ENCODE data around the gene CCL19. TPM values are rescaled to one million over a fixed set of nuclear protein-coding genes. Genes with fewer than 3 reads are reported as not detected.

CCL19 gene
- total RNA-seq, 6 experiments from 2014 or later: 0.77 to 6.5 (median 1.1) TPM

GRCh38 chr9:34642679-34643078 is 48.4 kb downstream of the CCL19 start:
- H3K27me3 ChIP-seq: no peaks in the 10 kb centered on the region
- intact Hi-C loops (cut with DNase I): no loop called here
- 100% methylated on average over 1 of the region's 1 CpG for WGBS (ENCODE audit: insufficient coverage, low coverage, low lambda C conversion rate, missing lambda C conversion rate)
- H3K36me3 ChIP-seq: no peaks in the 10 kb centered on the region
- H3K27ac ChIP-seq: no peak overlapping the region
- no peaks in the 10 kb centered on the region for H3K9me3 ChIP-seq
- TF ChIP-seq, protein P1, sequence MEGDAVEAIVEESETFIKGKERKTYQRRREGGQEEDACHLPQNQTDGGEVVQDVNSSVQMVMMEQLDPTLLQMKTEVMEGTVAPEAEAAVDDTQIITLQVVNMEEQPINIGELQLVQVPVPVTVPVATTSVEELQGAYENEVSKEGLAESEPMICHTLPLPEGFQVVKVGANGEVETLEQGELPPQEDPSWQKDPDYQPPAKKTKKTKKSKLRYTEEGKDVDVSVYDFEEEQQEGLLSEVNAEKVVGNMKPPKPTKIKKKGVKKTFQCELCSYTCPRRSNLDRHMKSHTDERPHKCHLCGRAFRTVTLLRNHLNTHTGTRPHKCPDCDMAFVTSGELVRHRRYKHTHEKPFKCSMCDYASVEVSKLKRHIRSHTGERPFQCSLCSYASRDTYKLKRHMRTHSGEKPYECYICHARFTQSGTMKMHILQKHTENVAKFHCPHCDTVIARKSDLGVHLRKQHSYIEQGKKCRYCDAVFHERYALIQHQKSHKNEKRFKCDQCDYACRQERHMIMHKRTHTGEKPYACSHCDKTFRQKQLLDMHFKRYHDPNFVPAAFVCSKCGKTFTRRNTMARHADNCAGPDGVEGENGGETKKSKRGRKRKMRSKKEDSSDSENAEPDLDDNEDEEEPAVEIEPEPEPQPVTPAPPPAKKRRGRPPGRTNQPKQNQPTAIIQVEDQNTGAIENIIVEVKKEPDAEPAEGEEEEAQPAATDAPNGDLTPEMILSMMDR (IDR thresholded peaks at IDR 0.05): no peak
- no peak for TF ChIP-seq POLR2A (IDR thresholded peaks at IDR 0.05)
- no peak overlapping the region for H3K4me3 ChIP-seq
- ATAC-seq (no peak), DNase-seq (no peak)
- H3K4me1 ChIP-seq: peaks cover 0 to 39% (median 16%) of the 10 kb centered on the region in 4 donors

Small RNA genes within 50 kb of the gene (small RNA-seq; reads per million reads assigned to genes)
- 0 reads per million in 2 experiments for gene CCL27

Other genes with a start within 250 kb of the CCL19 start
- gene FAM219A, start 232.7 kb downstream of the CCL19 start, total RNA-seq: 10 to 100 TPM in 1 of 6 experiments, 1 to 10 TPM in 5; 4.1 to 10.7 (median 5.3) TPM
- gene DNAI1, start 232.5 kb downstream of the CCL19 start, total RNA-seq: not detected
- 1 to 10 TPM; 1.5 to 2.7 (median 2.1) TPM for gene ENHO, start 168.3 kb downstream of the CCL19 start, total RNA-seq
- gene CNTFR, start 101.6 kb downstream of the CCL19 start, total RNA-seq: 10 to 100 TPM in 1 of 6 experiments, 1 to 10 TPM in 4, under 1 TPM in 1; 0.71 to 12.5 (median 3.4) TPM
- 10 to 100 TPM; 15.2 to 29.1 (median 25.0) TPM for gene RPP25L, start 79.2 kb downstream of the CCL19 start, total RNA-seq
- 10 to 100 TPM; 26.4 to 36.8 (median 32.7) TPM for gene DCTN3, start 70.8 kb downstream of the CCL19 start, total RNA-seq
- gene ARID3C, start 62.2 kb downstream of the CCL19 start, total RNA-seq: 1 to 10 TPM; 1.7 to 6.7 (median 2.5) TPM
- 100 to 1,000 TPM in 5 of 6 experiments, 10 to 100 TPM in 1; 69.3 to 237 (median 123) TPM for gene SIGMAR1, start 53.5 kb downstream of the CCL19 start, total RNA-seq
- 100 to 1,000 TPM in 4 of 6 experiments, 10 to 100 TPM in 2; 58.2 to 157 (median 117) TPM for gene GALT, start 44.6 kb downstream of the CCL19 start, total RNA-seq
- gene IL11RA, start 39.1 kb downstream of the CCL19 start, total RNA-seq: 10 to 100 TPM in 5 of 6 experiments, 1 to 10 TPM in 1; 9.7 to 21.5 (median 14.7) TPM
- not detected for gene CCL27, start 28.6 kb downstream of the CCL19 start, total RNA-seq
- 10 to 100 TPM in 2 of 6 experiments, 1 to 10 TPM in 4; 1.5 to 22.3 (median 7.6) TPM for gene CCL21, start 18.9 kb upstream of the CCL19 start, total RNA-seq

All from right lobe of liver (tissue), 6 donors.